Left lung (tissue), 10 donors: ENCODE results near the gene ITPRID1. TPM values are rescaled to one million over a fixed set of nuclear protein-coding genes. Genes with fewer than 3 reads are reported as not detected.
A peak's percentile ranks its signal among the peaks of the same experiment; 100 is the strongest.

Experiments
- ATAC-seq: fragments of 200-7000 bp; cut with Tn5 transposase; one replicate; pipeline ENCODE4 v1.9.1; 2020; ENCODE audit warnings: moderate library complexity
- DNase-seq, 4 donors: peaks; one replicate each; pipeline ENCODE4 v3.0.0-alpha.2; 2013 to 2020
- H3K27ac ChIP-seq, 2 donors: fragments of 200-600 bp; sonication (generic) in 1 of 2; one replicate each; pipeline versions ENCODE4 v1.5.0 to v1.8.0; 2020 to 2021
- H3K27me3 ChIP-seq, 2 donors: fragments of 200-600 bp; sonication (generic) in 1 of 2; one replicate each; pipeline versions ENCODE4 v1.5.0 to v1.8.0; 2020 to 2021
- H3K36me3 ChIP-seq, 2 donors: fragments of 200-600 bp; sonication (generic) in 1 of 2; one replicate each; pipeline versions ENCODE4 v1.5.0 to v1.8.0; 2020 to 2021
- H3K4me1 ChIP-seq, 2 donors: fragments of 200-600 bp; one replicate each; pipeline ENCODE4 v1.8.0; 2021
- H3K4me3 ChIP-seq, 2 donors: fragments of 200-600 bp; sonication (generic) in 1 of 2; one replicate each; pipeline versions ENCODE4 v1.5.0 to v1.8.0; 2020 to 2021; ENCODE audit warnings: mild to moderate bottlenecking in 1 of 2
- H3K9me3 ChIP-seq, 2 donors: fragments of 200-600 bp; sonication (generic) in 1 of 2; one replicate each; pipeline versions ENCODE4 v1.5.0 to v1.8.0; 2020 to 2021
- CTCF ChIP-seq, 2 donors: fragments of 200-600 bp; sonication (generic) in 1 of 2; IDR thresholded peaks; one replicate each; pipeline versions ENCODE4 v1.5.0 to v1.8.0; 2021; ENCODE audit warnings: antibody characterized with exemption in 2 of 2
- intact Hi-C, 2 donors: fragments of 100-400 bp; cut with DNase I; formaldehyde crosslinking; loops; one replicate each; pipeline versions ENCODE4 v1.11.2 to v1.14.2; 2022
- polyA plus RNA-seq, 6 donors: library from polyadenylated mRNA; unstranded; fragments of 120-200 nt; gene quantifications; one replicate each; pipeline ENCODE4 v1.2.1, GENCODE V29; 2013; ENCODE audit not compliant: insufficient read length in 6 of 6
- total RNA-seq, 2 donors: library from RNA; stranded (reverse); fragmentation: NEBNext Ultra II Directional; extraction: Animal tissue kit (Norgen Biotek cat#: 25700); gene quantifications; one replicate each; pipeline ENCODE4 v1.2.1, GENCODE V29; 2021
- donor health status: DM: no; HTN: yes; CAD: no.
- donor health status: DM: no; HTN: no; CAD: no.

The ITPRID1 gene
- total and polyA plus RNA-seq, 8 donors: 0.04 to 0.60 (median 0.08) TPM; not detected in 4

- H3K36me3 ChIP-seq: no peaks in the 10 kb centered on the region
- ATAC-seq (no peak), DNase-seq (no peak)
- intact Hi-C loops: no loop called here
- H3K27me3 ChIP-seq: no peaks in the 10 kb centered on the region
- TF ChIP-seq CTCF (IDR thresholded peaks at IDR 0.05): peak in 1 of 2 donors; percentile 30
- H3K4me1 ChIP-seq: no peaks in the 10 kb centered on the region
- H3K9me3 ChIP-seq: no peaks in the 10 kb centered on the region
- H3K27ac ChIP-seq: no peak overlapping the region
- H3K4me3 ChIP-seq: no peak overlapping the region
Observed at GRCh38 chr7:31648288-31648687, 134.4 kb downstream of the ITPRID1 start.

- Histone ChIP-seq H3K9me3 (no peaks in the 10 kb centered on the region), H3K27ac (no peak overlapping the region), H3K36me3 (no peaks in the 10 kb centered on the region), H3K4me3 (no peak overlapping the region), H3K27me3 (no peaks in the 10 kb centered on the region), H3K4me1 (no peaks in the 10 kb centered on the region)
- ATAC-seq: no peak
- no peak for TF ChIP-seq CTCF (IDR thresholded peaks at IDR 0.05)
- no peak for DNase-seq
- intact Hi-C loops: no loop called here
Observed at GRCh38 chr7:31648880-31649279, 135.0 kb downstream of the ITPRID1 start.

GRCh38 chr7:31651234-31652062 lies 137.6 kb downstream of the ITPRID1 start:
- DNase-seq (no peak), ATAC-seq (no peak)
- Histone ChIP-seq H3K4me3 (no peak overlapping the region), H3K27ac (no peak overlapping the region), H3K27me3 (no peaks in the 10 kb centered on the region), H3K9me3 (no peaks in the 10 kb centered on the region), H3K4me1 (no peaks in the 10 kb centered on the region), H3K36me3 (no peaks in the 10 kb centered on the region)
- intact Hi-C loops: loop anchor here in 1 of 2 donors (10.0 kb wide), 1 partner anchor 83 kb away; no protein-coding TSS in a partner anchor
- TF ChIP-seq CTCF (IDR thresholded peaks at IDR 0.05): no peak

- intact Hi-C loops: loop anchor here in 1 of 2 donors (10.0 kb wide), 1 partner anchor 83 kb away; no protein-coding TSS in a partner anchor
- DNase-seq: no peak
- Histone ChIP-seq H3K27ac (no peak overlapping the region), H3K4me1 (no peaks in the 10 kb centered on the region), H3K4me3 (no peak overlapping the region), H3K27me3 (no peaks in the 10 kb centered on the region), H3K36me3 (no peaks in the 10 kb centered on the region), H3K9me3 (no peaks in the 10 kb centered on the region)
- no peak for TF ChIP-seq CTCF (IDR thresholded peaks at IDR 0.05)
- ATAC-seq: peak; percentile 25
Observed at GRCh38 chr7:31652063-31652326, 138.1 kb downstream of the ITPRID1 start.

GRCh38 chr7:31663072-31663471 lies 149.2 kb downstream of the ITPRID1 start:
- no peak for TF ChIP-seq CTCF (IDR thresholded peaks at IDR 0.05)
- H3K4me1 ChIP-seq: peaks cover 0 to 14% of the 10 kb centered on the region in 2 donors
- H3K9me3 ChIP-seq: no peaks in the 10 kb centered on the region
- no peak overlapping the region for H3K27ac ChIP-seq
- DNase-seq (no peak), ATAC-seq (no peak)
- intact Hi-C loops: no loop called here
- H3K36me3 ChIP-seq: no peaks in the 10 kb centered on the region
- H3K4me3 ChIP-seq: no peak overlapping the region
- H3K27me3 ChIP-seq: no peaks in the 10 kb centered on the region
